Activated CD8-positive, alpha-beta memory T cell treated with anti-CD3 and anti-CD28 coated beads, Interleukin-2, amount 50 U/mL, for 24 hours (primary cell): ENCODE measurements around the gene LILRB2.
"Not testable (repeated sequence)": the region's sequence is repeated elsewhere in the genome, so short reads cannot be mapped to it uniquely, and the experiment has no call there.

Source experiments
- DNase-seq: peaks from one replicate; pipeline ENCODE4 v3.0.0-alpha.2; 2020; ENCODE audit errors: extremely low read depth

The LILRB2 gene

DNA sequence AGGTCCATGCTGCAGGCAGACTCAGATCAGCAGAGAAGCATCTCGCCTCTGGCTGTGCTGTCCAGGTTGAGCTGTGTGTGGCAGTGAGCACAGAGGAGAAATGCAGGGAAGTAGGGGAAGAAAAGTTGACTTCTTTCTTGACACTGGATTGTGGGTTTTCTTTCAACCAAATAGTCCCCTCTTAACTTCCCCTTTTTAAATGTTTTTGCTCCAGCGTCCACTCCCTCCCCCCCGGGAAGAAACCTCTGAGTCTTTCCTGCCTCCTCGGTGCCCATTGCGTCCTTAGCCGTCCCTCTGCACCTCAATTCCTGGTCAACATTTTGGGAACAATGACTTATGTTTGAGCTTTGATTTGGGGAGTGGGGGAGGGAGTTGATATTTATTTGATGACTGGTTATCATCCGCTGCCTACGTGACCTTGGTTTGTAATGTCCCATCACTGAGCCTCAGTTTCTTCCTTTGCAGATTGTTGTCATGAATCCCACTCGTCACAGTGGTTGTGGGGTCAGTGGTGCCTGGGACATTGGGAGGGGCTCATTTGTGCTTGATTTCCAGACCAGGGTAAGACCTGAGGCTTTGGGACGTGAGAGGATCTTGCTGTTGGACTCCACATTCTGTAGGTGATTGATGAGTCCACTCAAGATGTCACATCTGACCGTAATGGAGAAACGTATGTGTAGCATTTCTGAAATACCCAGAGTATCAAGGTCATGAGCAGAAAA, at the start of gene LILRB2:
TSS of gene LILRB2 (minus strand) at position 104 of the 722 bp plus-strand sequence. CDS start 614 bp downstream, outside the sequence.
- DNase-seq = no peak

DNA sequence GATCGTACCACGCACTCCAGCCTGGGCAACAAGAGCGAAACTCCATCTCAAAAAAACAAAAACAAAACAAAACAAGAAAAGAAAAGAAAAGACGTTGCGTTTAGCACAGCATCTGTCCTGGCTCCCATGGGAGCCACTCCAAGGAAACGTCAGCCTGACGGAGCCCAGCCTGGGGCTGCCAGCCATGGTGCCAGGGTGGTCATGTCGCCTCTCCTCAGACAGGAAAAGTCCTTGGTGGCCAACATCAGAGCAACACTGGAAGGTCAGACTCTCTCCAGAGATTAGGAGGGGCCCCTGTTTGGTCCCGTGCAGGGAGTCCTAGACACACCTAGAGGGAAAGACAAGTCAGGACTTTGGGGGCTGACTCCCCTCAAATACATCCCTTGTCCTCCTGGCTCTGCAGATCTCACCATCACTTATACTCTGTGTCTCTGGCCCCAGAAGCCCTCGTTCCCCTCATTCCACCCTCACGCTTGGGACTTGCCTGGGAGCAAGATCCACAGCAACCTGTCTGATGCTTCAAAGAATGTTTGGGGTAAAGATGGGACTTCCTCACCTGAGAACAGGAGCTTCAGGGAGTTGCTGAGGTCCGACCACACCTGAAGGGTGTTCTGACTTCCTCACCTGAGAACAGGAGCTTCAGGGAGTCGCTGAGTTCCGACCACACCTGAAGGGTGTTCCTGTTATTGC, 48.7 kb upstream of the LILRB2 start:
- no peak for DNase-seq

DNA sequence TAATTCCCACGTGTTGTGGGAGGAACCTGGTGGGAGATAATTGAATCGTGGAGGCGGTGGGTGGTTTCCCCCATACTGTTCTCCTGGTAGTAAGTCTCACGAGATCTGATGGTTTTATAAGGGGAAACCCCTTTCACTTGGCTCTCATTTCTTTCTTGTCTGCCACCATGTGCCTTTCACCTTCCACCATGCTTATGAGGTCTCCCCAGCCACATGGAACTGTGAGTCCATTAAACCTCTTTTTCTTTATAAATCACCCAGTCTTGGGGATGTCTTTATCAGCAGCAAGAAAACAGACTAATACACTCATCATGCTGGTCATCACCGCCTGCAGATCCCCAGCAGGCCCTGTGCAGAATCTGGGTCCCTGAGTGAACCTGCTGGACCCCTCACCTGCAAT, 47.9 kb upstream of the LILRB2 start:
- not testable (repeated sequence) for DNase-seq

DNA sequence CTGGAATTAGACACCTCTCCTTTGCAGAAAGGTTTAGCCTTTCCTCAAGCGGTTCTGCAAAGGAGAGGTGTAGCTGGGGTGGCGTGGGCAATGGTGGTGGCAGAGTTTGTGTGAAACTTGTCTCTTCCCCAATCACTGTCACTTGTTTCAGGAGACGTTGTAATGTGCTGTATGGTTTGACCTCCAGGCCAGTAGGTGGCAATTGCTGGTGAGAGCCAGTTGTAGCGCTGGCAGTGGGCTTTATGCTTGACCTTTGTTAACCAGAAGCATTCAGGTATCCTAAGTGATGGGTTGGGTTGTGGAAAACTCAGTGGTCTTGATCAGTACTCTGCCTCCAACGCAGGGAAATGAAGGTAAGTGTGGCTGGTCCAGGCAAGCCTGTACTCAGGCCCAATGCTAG, 44.7 kb upstream of the LILRB2 start:
- DNase-seq = no peak

DNA sequence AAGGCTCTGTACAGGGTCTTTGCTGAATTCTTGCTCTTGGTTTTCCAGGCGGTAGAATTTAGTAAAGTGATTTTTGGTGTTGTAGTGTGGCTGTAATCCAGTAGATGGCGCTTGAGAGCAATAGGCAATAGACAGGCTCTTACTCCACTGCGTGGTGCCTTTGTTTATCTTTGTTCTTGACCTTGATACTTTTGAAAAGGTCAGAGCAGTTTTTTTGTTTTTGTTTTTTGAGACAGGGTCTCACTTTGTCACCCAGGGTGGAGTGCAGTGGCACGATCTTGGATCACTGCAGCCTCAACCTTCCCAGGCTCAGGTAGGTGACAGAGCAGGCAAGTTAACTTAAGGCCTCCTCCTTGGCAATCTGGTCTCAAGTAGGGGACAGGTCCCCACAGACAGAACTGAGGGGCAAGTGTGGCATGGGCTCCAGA, 44.3 kb upstream of the LILRB2 start:
- no peak for DNase-seq

DNA sequence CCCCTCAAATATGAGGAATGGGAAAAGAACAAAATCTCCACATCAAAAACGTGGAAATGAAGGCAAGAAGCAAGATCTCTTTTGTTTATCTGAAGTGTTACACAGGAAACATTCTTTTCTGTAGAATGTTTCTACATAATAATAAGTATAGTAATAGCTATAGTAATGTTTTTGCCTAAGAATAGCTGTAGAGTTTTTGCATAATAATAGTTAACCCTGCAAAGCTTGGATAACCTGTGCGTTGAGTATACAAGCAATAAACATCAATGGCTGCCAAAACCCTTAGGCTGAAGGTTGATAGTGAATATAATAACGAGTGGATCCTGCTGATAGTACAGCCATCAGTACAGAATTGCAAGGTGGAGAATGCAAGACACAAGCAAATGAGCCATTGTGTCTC, 43.2 kb upstream of the LILRB2 start:
- no peak for DNase-seq

DNA sequence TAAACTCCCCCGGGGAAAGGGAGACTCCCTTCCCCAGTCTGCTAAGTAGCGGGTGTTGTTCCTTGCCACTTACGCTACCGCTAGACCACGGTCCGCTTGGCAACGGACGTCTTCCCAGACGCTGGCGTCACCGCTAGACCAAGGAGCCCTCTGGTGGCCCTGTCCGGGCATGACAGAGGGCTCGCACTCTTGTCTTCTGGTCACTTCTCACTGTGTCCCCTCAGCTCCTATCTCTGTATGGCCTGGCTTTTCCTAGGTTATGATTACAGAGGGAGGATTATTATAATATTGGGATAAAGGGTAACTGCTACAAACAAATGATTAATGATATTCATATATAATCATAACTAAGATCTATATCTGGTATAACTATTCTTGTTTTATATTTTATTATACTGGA, 42.0 kb upstream of the LILRB2 start:
- not testable (repeated sequence) for DNase-seq

DNA sequence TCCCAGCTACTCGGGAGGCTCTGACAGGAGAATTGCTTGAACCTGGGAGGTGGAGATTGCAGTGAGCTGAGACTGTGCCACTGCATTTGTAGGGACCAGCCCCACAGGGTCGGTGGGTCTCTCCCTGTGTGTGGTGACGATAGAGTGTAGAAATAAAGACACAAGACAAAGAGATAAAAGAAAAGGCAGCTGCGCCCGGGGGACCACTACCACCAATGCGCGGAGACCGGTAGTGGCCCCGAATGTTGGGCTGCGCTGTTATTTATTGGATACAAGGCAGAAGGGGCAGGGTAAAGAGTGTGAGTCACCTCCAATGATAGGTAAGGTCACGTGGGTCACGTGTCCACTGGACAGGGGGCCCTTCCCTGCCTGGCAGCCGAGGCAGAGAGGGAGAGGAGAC, 41.4 kb upstream of the LILRB2 start:
- DNase-seq = not testable (repeated sequence)

DNA sequence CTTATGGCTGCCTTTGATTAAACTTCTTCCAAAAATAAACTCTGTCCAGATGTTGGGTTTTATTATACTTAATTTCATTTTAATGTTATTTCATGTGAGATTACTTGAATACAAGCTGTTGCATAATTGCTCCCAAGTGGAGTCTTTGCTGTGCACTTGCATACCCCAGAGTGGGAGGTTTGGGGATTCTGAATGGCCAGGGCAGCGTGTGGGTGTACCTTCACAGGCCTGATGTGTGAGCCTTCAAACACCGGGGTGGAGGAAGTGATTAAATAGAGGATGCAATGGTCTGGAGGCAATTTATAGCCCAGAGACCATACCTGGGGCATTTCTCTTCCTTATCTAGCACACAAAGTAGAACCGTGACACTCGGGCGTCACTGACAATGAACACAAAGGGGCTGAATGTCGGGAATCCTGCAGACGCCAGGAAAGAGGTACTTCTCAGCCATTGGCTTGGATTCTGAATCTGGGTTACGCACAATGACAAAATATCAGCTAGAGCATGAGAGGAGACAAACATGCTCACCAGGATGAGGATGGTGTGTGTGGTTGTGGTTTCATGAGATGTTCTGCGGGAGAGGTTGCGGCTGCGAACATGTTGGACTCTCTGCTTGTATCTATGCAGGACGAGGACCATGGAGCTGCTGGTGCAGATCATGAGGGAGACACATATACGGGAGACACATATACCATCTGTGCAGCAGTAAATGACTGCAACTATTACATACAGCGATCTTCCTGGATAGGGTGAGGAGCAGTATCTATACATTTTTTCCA, 39.2 kb upstream of the LILRB2 start:
- no peak for DNase-seq

DNA sequence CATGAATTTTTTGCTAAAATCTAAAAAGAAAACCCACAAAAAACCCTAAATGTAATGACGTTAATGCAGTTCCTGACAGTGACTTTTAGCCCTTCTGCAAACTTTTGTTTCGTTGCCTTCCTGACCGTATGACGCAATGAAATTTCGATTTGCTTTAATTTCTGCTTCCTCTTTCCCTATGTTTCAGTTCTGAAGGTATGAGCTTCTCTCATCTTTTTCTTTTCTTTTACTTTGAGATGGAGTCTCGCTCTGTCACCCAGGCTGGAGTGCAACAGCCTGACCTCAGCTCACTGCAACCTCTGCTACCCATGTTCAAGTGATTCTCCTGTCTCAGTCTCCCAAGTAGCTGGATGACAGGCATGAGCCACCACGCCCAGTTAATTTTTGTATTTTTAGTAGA, 38.1 kb upstream of the LILRB2 start:
- DNase-seq = no peak

DNA sequence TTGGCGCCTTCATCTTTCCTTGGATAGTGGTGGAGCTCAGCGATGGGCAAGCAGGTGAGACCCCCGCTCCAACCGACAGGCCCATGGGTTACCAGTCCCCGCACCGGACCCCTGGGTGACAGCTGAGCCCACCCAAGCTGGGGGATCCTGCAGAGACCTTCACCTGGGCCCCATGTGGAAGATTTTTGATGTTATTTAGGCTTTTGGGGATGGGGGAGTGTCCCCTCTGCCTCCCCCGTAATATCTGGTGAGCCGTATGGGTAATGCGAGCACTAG, 37.0 kb upstream of the LILRB2 start:
- no peak for DNase-seq

DNA sequence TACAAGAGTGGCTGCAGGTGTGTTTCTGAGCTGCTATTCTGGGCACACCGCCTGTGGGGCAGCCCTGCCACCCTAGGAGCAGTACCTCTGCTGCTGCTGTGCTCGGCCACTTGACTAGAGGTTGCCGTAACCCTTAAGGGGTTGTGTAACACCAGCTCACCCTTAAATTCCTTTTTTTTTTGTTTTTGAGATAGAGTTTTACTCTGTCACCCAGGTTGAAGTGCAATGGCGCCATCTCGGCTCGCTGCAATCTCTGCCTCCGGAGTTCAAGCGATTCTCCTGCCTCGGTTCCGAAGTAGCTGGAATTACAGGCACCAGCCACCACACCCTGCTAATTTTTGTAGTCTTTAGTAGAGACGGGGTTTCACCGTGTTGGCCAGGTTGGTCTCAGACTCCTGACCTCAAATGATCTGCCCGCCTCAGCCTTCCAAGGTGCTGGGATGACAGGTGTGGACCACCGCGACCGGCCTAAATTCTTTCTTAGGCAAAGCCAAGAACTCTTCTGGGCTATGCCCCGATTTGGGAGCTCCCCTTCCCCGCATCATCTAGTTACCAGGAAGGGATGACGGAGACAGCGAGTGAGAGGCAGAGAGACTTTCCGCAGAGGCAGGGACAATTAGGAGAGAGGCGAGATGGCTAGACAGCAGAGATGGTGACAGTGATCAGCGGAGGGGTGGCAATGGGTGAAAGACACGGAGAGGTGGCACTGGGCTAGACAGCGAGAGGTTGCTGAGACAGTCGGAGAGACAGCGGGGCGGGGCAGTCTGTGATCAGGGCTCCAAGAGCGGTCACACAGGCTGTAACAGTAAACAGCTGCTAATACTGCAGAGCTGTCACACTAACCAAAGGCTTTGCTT, 36.4 kb upstream of the LILRB2 start:
- DNase-seq = no peak

DNA sequence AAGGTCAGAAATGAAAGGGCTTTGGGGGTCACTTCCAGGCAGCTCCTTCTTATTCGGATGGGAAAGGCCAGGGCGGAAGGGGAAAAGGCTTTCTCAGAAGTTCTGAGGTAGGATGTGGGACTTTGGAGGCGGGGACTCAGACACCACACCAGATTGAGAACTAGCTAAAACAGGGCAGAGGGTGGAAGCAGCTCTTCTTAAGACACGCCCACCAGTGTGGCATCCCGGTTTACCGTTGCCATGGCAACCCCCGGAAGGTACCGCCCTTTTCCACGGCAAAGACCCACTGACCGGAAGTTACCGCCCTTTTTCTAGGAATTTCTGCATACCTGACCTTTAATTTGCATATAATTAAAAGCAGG, 35.8 kb upstream of the LILRB2 start:
- DNase-seq = no peak

DNA sequence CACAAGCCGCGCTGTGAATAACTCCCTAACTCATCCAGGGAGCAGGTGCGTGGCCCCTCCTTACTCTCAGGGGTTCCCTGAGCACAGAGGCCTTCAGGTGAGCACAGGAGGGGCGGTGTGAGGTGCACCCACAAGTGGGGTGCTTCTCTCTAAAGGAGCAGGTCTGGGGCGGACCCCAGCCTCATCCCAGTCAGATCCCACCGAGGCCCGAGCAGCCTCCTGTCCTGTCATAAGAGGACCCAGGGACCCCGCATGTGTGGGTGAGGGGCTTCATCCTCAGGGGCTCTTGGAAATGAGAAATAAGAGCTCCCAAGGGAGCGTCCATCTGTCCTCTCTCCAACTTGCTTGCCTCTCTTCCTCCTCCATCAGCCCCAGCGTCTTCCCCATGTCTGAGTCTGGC, 35.0 kb upstream of the LILRB2 start:
- no peak for DNase-seq

DNA sequence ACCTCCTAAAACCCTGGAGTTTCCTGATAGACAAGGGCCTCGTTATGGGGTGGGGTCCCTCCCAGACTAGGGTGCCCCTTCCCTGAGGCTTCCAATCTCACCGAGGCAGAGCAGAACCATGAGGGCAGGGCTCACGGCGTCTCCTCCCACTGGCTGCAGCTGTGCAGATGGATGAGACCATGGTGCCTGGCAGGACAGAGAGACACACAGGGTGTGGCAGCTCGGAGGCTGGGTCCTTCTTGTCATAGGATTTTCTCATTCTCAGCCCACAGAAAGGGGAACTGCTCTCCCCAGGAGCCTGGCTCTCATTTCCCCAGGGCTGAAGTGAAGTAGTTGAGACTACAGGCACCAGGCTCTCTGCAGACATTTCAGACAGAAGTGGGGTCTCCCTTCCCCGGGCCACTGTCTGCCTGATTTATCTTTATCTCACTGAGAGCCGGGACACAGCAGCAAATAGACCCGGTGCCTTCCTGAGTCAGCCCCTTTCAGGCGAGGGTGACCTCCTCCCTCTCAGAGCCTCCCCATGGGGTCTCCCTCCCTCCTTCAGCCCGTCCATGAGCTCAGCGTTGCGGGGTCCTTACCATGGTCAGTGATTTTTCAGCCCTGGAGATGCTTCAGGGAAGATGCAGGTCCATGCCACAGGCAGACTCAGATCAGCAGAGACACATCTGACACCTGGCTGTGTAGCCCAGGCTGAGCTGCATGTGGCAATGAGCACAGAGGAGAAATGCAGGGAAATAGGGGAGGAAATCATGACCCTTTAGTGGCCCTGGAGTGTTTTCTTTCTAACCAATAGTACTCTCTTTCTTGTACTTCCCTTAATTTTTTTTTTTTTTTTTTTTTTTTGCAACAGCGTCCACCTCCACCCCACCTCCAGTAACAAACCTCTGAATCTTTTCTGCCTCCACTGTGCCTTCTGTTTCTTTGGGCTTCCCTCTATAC, 31.8 kb upstream of the LILRB2 start, which contains the start of gene LILRA5:
TSS of gene LILRA5 (minus strand) at position 731 of the 942 bp plus-strand sequence. CDS start at position 584, 147 bp downstream.
- DNase-seq = no peak

DNA sequence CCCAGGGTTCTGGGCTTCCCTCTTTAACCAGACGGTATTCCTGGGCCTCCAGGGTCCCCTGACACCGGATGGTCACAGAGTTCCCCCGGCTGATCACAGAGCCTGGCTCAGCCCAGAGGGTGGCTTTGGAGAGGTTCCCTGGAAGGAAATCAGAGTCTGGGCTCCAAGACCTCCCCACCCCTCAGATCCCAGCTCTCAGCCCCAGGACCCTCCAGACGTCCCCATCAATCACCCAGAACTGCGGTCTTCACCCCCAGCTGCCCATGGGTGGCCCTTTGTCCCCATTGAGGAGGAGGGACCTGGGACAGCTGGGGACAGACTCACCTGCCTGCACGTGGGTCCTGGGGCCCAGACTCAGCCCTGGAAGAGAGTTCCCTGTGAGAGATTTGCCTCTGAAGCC, 31.1 kb upstream of the LILRB2 start:
- DNase-seq = no peak

DNA sequence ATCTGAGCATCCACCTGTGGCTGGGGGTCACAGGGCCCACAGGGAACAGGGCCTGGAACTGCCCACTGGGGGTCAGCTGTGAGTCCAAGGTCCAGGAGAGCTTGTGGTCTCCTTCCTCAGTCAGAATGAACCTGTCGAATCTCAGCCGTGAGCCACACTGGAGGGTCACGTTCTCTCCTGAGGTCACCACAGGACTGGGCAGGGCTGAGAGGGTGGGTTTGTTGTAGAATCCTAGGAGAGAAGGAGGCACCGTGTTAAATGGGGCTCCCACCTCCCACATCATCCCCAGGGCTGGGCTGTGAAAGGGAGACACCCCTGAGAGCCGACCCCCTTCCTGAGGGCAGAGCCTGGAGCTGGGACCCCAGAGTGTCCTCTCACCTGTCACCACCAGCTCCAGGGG, 30.6 kb upstream of the LILRB2 start:
- no peak for DNase-seq

DNA sequence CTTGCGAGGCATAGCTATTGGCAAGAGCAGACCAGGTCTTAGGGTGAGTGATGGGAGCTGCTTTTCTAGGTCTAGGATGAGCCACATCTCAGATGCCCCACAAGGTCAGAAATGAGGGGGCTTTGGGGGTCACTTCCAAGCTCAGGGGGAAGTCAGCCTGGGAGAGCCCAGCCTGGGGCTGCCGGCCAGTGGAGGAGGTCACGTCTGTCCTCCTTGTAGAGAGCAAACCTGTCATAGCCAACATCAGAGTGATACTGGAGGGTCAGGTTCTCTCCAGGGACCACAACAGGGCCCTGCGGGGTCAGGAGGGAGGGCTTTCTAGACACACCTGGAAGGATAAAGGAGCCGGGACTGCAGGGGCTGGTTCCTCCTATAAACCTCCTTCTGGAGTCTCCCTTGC, 29.6 kb upstream of the LILRB2 start:
- DNase-seq = no peak

DNA sequence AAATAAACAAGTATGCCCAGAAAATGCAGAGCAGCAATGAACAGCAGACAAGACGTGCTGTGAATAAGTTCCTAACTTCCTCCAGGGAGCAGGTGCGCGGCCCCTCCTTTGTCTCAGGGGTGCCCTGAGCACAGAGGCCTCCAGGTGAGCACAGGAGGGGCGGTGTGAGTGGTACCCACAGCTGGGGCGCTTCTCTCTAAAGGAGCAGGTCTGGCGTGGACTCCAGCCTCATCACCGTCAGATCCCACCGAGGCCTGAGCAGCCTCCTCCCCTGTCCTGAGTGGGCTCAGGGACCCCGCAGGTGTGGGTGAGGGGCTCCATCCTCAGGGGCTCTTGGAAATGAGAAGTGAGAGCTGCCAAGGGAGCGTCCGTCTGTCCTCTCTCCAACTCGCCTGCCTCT, 28.9 kb upstream of the LILRB2 start:
- DNase-seq = no peak

DNA sequence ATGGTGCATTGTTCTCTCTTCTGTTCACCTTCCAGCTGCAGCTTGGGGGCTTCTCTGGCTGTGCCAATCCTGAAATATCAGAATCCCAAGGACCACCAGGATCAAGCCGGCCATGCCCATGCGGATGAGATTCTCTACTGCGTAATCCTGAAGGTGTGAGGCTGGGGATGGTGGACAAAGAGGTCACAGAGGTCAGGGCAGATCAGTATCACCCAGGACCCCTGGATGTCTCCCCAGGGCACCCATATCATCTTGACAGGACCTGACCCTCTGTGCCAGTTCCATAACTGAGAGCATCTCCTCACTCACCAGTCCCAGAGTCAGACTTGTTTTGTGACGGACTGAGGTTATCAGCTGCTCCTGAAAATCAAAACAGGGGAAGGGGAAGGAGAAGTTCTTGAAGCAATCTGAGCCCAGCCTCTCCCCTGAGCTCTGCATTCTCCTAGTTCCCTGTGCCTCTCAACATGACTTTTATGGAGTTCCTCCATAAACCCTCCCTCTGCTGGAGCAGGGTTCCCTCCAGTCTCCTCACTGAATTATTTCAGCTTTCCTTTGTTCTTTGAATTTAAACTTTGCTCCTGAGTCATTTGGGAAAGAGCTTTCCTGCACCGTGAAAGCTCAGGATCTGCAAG, 26.6 kb upstream of the LILRB2 start:
- no peak for DNase-seq
